Tibial nerve (tissue), 4 donors: ENCODE measurements around the gene GGTA1.

Source experiments
- CTCF ChIP-seq, 5 experiments: fragments of 200-600 bp in 3 of 5; fragments of 450-650 bp in 2 of 5; sonication (generic) in 3 of 5; IDR thresholded peaks; one replicate each; pipeline ENCODE4 v1.5.1; 2016 to 2019; ENCODE audit warnings: antibody characterized with exemption in 5 of 5, mild to moderate bottlenecking in 3 of 5, moderate library complexity in 2 of 5
- EP300 ChIP-seq, 2 donors: sonication (generic); formaldehyde crosslinking; IDR thresholded peaks; one replicate each; pipeline ENCODE4 v1.6.1; 2017; ENCODE audit warnings: antibody characterized with exemption in 2 of 2, mild to moderate bottlenecking in 1 of 2
- POLR2A ChIP-seq, 2 donors: fragments of 450-650 bp; IDR thresholded peaks; one replicate each; pipeline ENCODE4 v1.6.1; 2017; ENCODE audit warnings: antibody characterized with exemption in 2 of 2, mild to moderate bottlenecking in 2 of 2, moderate library complexity in 2 of 2

DNA sequence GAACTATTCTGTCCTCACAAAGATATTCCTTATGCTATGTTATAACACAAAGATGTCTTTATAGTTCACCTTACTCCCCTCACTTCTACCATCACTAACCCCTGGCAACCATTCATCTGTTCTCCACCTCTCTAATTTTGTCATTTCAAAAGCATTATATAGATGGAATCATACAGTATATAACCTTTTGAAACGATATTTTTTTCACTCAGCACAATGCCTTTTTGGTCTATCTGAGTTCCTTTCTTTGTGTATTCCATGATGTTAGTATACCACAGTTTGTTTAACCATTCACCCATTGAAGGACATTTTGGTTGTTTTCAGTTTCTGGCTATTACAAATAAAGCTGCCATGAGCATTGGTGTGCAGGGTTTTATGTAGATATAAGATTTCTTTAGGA is 93.7 kb downstream of the GGTA1 start:
- TF ChIP-seq CTCF (IDR thresholded peaks at IDR 0.05) (no peak), POLR2A (IDR thresholded peaks at IDR 0.05) (no peak), EP300 (IDR thresholded peaks at IDR 0.05) (no peak)
